Endodermal cell (in vitro differentiated cells): ENCODE data around the gene PCBP4. TPM values are rescaled to one million over a fixed set of nuclear protein-coding genes. Genes with fewer than 3 reads are reported as not detected.

ENCODE experiments used
- DNase-seq: peaks from one replicate; pipeline ENCODE4 v3.0.0-alpha.2; 2017
- H3K27ac ChIP-seq: 2 replicates; pipeline ENCODE4 v1.5.1; 2013; ENCODE audit warnings: mild to moderate bottlenecking, low read depth, low read length, moderate library complexity
- H3K27me3 ChIP-seq: 2 replicates; pipeline ENCODE4 v1.6.1; 2013; ENCODE audit warnings: mild to moderate bottlenecking, low read length, moderate library complexity; ENCODE audit not compliant: insufficient read depth, control insufficient read depth, poor library complexity, severe bottlenecking
- H3K36me3 ChIP-seq: 2 replicates; pipeline ENCODE4 v1.7.0; 2013; ENCODE audit warnings: mild to moderate bottlenecking, low read length, moderate library complexity; ENCODE audit not compliant: control insufficient read depth, insufficient read depth
- H3K4me1 ChIP-seq: one replicate; pipeline ENCODE4 v1.7.0; 2013; ENCODE audit warnings: low read length; ENCODE audit not compliant: control insufficient read depth, insufficient read depth
- H3K4me3 ChIP-seq: 2 replicates; pipeline ENCODE4 v1.5.1; 2013; ENCODE audit warnings: mild to moderate bottlenecking, low read length, moderate library complexity
- H3K9ac ChIP-seq: 2 replicates; pipeline ENCODE4 v1.6.1; 2013; ENCODE audit warnings: mild to moderate bottlenecking, low read length, moderate library complexity; ENCODE audit not compliant: poor library complexity, severe bottlenecking; ENCODE audit errors: extremely low read depth
- H3K9me3 ChIP-seq: 2 replicates; pipeline ENCODE4 v1.6.1; 2013; ENCODE audit warnings: mild to moderate bottlenecking, low read length, moderate library complexity; ENCODE audit not compliant: control insufficient read depth
- H3K27ac Mint-ChIP-seq: 2 replicates; pipeline ENCODE4 v1.8.0; 2020; ENCODE audit warnings: mixed read lengths
- H3K27me3 Mint-ChIP-seq: 2 replicates; pipeline ENCODE4 v1.8.0; 2021; ENCODE audit warnings: mild to moderate bottlenecking, mixed read lengths; ENCODE audit not compliant: insufficient read depth
- H3K36me3 Mint-ChIP-seq: 2 replicates; pipeline ENCODE4 v1.8.0; 2020; ENCODE audit warnings: low read depth, mixed read lengths
- H3K4me1 Mint-ChIP-seq: 2 replicates; pipeline ENCODE4 v1.8.0; 2020; ENCODE audit warnings: mixed read lengths
- H3K4me3 Mint-ChIP-seq: 2 replicates; pipeline ENCODE4 v1.8.0; 2020; ENCODE audit warnings: mild to moderate bottlenecking, moderate library complexity, mixed read lengths
- H3K9me3 Mint-ChIP-seq: 2 replicates; pipeline ENCODE4 v1.8.0; 2020; ENCODE audit warnings: mild to moderate bottlenecking, mixed read lengths
- CTCF ChIP-seq: fragments of 200-600 bp; sonication (generic); conservative IDR thresholded peaks from 2 replicates; pipeline ENCODE4 v1.5.0; 2021; ENCODE audit warnings: antibody characterized with exemption, mild to moderate bottlenecking
- WGBS, 2 experiments: methylation state at CpG; one replicate each; pipeline versions ENCODE4 v1.1.5 to v1.1.7; 2013; ENCODE audit warnings: missing lambda C conversion rate in 2 of 2, mixed read lengths in 1 of 2; ENCODE audit not compliant: insufficient coverage in 1 of 2, insufficient read length in 1 of 2; 5-methylcytosine and 5-hydroxymethylcytosine counted together
- total RNA-seq, 2 donors: library from RNA; stranded (reverse); fragmentation: NEBNext Ultra II Directional in 1 of 2; extraction: Animal tissue kit (Norgen Biotek cat#: 25700) in 1 of 2; gene quantifications; 2 replicates in 1 of 2; 3 replicates in 1 of 2; pipeline ENCODE4 v1.2.1, GENCODE V29; 2021

The PCBP4 gene
- total RNA-seq, 2 donors from 2014 or later = 54.1 to 68.1 TPM

DNA sequence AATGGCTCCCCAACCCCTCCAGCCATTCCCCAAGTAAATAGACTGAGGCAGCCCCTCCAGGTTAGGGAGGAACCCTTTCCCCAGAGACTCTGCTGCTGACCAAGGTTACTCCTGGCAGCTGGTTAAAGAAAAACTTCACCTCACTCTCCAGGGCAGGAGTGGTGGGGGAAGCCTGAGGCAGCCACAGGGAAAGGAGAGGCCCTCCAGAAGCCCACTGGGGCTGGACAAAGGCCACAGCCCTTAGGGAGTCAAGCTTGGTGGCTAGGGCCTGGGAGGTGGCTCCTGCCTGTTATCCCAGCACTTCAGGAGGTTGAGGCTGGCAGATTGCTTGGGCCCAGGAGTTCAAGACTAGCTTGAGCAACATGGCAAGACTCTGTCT lies 17.0 kb upstream of the PCBP4 start:
- Mint-ChIP-seq H3K27me3 (no peaks in the 10 kb centered on the region), H3K36me3 (peaks cover 2% of the 10 kb centered on the region), H3K27ac (peak overlapping the region; percentile 97), H3K4me1 (peaks cover 8% of the 10 kb centered on the region), H3K9me3 (no peaks in the 10 kb centered on the region), H3K4me3 (peak overlapping the region; percentile 69)
- Histone ChIP-seq H3K9me3 (no peaks in the 10 kb centered on the region), H3K4me1 (peaks cover 8% of the 10 kb centered on the region), H3K9ac (no peak overlapping the region), H3K4me3 (peak overlapping the region; percentile 88), H3K36me3 (no peaks in the 10 kb centered on the region), H3K27ac (no peak overlapping the region), H3K27me3 (no peaks in the 10 kb centered on the region)
- TF ChIP-seq CTCF = no peak
- DNase-seq = no peak

DNA sequence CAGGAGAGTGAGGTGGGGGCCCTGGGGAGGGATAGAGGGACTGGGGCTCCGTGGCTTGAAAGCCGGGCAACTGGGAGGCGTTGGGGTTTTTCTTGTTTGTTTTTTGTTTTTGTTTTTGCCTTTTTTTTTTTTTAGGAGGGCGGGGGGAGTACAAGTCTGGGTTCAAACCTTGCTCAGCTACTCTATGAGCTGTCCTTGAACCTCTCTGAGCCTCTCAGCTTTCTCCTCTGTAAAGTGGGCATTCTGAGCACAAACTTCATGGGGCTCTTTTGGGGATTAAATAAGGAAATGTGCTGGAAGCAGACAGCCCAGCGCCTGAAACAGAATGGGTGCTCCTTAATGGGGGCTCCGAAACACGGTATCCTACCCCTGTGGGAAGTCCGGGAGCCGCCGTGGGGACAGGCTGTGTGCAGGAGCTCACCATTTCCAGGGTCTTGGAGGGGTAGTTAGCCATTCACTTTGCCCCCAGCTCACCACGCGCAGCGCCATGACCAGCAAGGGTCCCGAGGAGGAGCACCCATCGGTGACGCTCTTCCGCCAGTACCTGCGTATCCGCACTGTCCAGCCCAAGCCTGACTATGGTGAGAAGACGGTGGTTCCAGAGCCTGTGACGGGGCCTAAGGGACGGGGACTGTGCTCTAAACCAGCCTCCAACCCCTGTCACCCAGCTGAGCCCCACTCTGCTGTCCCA lies 16.5 kb upstream of the PCBP4 start:
- Mint-ChIP-seq H3K4me1 (peaks cover 8% of the 10 kb centered on the region), H3K9me3 (no peaks in the 10 kb centered on the region), H3K27ac (peak overlapping the region; percentile 97), H3K4me3 (peak overlapping the region; percentile 69), H3K27me3 (no peaks in the 10 kb centered on the region), H3K36me3 (peaks cover 5% of the 10 kb centered on the region)
- H3K9me3 ChIP-seq = no peaks in the 10 kb centered on the region
- H3K27ac ChIP-seq = peak overlapping the region; percentile 10
- WGBS, 2 experiments = 78 to 79% methylated on average over 9 to 22 of the region's 22 CpGs
- no peaks in the 10 kb centered on the region for H3K27me3 ChIP-seq
- H3K36me3 ChIP-seq = no peaks in the 10 kb centered on the region
- H3K9ac ChIP-seq = peak overlapping the region; percentile 76
- no peak for DNase-seq
- no peak for TF ChIP-seq CTCF
- peak overlapping the region; percentile 88 for H3K4me3 ChIP-seq
- peaks cover 8% of the 10 kb centered on the region for H3K4me1 ChIP-seq

DNA sequence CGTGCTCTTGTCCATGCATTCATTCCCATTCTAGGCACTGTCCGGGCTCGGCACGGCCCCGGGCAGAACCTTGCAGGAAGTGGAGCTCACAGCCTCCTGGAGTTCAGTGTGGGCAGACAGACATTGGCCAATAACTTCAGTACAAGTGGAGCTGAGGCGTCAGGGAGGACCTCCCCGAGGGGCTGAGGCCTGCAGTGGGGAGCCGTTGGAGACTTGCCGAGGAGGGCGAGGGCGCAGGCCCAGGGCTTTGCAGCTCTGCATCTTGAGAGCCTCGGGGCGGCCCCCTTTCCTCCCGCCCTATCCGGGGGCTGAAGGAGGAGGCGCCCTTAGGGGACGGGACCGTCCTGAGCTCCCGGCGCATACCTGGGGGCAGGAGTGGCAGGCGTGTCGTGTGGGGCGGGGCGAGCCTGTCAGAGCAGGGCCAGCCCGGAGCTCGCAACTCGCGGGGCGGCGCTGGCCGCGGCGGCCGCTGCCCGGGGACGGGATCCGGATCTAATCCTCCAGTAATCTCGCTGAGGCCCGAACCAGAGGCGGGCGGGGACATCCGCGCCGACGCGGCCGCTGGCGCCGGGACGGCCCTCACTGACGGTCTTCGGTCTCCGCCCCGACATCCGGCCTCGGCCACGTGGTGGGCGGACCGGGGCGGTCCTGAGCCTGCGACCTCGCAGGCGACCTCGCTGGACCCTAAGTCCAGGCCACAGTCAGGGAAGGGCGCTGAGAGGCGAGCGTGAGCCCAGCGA lies 15.8 kb upstream of the PCBP4 start, which contains the start of gene ACY1:
Gene ACY1, plus strand, starts transcription at position 698 of the 740 bp plus-strand sequence. CDS start 530 bp downstream, outside the sequence.
- peak within 1 kb of the TSS; percentile 88 for H3K4me3 ChIP-seq
- Mint-ChIP-seq H3K27me3 (no peaks in the 10 kb centered on the region), H3K27ac (peak within 1 kb of the TSS; percentile 97), H3K4me3 (peak within 1 kb of the TSS; percentile 69), H3K36me3 (peaks cover 5% of the 10 kb centered on the region), H3K4me1 (peaks cover 8% of the 10 kb centered on the region), H3K9me3 (no peaks in the 10 kb centered on the region)
- peaks cover 8% of the 10 kb centered on the region for H3K4me1 ChIP-seq
- WGBS, 2 experiments = 1 to 2% methylated on average over 25 to 68 of the region's 68 CpGs
- H3K36me3 ChIP-seq = no peaks in the 10 kb centered on the region
- H3K27me3 ChIP-seq = no peaks in the 10 kb centered on the region
- peak within 1 kb of the TSS; percentile 10 for H3K27ac ChIP-seq
- peak; percentile 95 for DNase-seq
- H3K9ac ChIP-seq = peak within 1 kb of the TSS; percentile 76
- no peaks in the 10 kb centered on the region for H3K9me3 ChIP-seq
- peak; percentile 55 for TF ChIP-seq CTCF
